GM12801 (cell line): ENCODE measurements around the gene CAMK1D.

Experiments
- TF ChIP-seq, protein P1 (sequence below): IDR thresholded peaks from one replicate; pipeline ENCODE4 v1.5.1; 2011; ENCODE audit warnings: control low read depth; ENCODE audit not compliant: insufficient read length; ENCODE audit errors: extremely low read depth

Gene CAMK1D

DNA sequence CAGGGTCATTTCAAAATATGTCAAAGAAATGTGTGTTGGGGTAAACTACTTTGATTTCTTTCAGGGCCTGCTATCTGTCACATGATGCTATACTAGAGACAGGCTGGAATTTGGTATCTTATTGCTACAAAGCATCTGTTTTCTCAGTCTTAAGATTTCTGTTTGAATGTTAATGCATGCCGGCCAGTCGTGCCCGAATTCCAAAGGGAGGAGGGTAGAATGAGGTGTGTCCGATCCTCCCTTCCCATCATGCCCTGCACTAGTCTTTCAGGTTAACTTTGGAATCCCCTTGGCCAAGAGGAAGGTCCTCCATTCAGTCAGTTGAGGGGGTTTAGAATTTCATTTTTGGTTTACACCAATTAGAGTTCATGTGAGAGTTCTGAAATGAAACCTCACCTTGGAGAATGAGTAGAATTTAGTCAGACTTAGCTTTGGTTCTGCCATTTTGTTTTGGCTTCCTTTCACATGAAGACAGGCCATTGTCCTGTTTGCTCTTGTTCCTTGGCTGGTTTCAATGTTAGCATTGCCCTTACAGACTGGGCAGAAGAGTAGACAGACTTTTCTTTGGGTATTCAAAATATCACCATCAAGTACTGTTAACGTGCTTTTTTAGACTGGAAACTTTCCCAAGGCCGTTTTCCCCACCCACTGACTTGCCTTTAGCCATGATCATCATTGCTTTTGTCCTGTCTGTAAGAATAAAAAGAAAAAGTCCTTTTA lies 95.8 kb downstream of the CAMK1D start:
- TF ChIP-seq, protein P1, sequence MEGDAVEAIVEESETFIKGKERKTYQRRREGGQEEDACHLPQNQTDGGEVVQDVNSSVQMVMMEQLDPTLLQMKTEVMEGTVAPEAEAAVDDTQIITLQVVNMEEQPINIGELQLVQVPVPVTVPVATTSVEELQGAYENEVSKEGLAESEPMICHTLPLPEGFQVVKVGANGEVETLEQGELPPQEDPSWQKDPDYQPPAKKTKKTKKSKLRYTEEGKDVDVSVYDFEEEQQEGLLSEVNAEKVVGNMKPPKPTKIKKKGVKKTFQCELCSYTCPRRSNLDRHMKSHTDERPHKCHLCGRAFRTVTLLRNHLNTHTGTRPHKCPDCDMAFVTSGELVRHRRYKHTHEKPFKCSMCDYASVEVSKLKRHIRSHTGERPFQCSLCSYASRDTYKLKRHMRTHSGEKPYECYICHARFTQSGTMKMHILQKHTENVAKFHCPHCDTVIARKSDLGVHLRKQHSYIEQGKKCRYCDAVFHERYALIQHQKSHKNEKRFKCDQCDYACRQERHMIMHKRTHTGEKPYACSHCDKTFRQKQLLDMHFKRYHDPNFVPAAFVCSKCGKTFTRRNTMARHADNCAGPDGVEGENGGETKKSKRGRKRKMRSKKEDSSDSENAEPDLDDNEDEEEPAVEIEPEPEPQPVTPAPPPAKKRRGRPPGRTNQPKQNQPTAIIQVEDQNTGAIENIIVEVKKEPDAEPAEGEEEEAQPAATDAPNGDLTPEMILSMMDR: no peak

GRCh38 chr10:12445701-12446334 lies 96.5 kb downstream of the CAMK1D start:
- TF ChIP-seq, protein P1: no peak

- TF ChIP-seq, protein P1: no peak
Observed at GRCh38 chr10:12448340-12448728, 99.0 kb downstream of the CAMK1D start.

- TF ChIP-seq, protein P1: no peak
Observed at GRCh38 chr10:12448729-12449391, 99.5 kb downstream of the CAMK1D start.

GRCh38 chr10:12455318-12455717 lies 106.0 kb downstream of the CAMK1D start:
- TF ChIP-seq, protein P1: no peak

DNA sequence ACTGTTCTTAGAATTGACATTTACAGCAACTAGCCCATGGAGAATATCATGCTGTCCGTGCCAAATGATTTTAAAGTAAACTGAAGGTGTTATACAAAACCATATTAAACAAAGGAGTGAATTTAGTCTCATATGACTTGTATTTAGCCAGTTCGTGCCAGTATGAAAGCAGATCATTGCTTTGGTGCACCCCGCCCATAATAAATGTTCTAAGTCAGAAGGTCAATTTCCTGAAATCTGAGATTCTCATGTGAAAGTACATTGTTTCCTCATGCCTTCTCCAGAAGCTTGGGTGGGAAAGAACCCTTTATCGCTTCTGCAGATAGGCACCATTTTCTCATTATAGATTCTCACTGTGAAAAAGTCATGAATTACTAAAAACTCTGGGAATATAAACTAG lies 106.4 kb downstream of the CAMK1D start:
- TF ChIP-seq, protein P1: no peak

DNA sequence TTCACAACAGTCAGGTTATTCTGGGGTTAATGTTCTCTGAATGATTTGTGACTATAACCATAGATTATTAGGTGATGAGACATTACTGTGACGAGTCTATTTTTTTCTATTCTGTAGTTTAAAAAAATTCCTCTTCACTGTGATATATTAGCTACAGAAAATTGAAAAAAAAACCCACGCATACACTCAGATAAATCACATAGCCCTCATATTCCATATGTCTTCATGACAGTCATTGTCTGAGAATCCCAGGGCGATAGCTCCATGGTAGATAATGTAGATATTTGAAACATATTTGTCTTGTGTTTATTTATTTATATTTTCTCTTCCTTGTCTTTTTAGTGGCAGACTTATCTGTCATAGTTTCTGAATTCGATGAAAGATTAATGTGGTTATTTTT lies 110.0 kb downstream of the CAMK1D start:
- TF ChIP-seq, protein P1: no peak
